ENCODE measurements around the gene GPR156.
"Not testable (repeated sequence)": the region's sequence is repeated elsewhere in the genome, so short reads cannot be mapped to it uniquely, and the experiment has no call there.

Gene GPR156

GRCh38 chr3:120284747-120285507 is at the start of gene GPR156:
GPR156 (minus strand) TSS chr3:120285222; CDS start chr3:120244098, 41,124 bp downstream.
- DNase-seq (ENCODE audit: low read depth in 1 of 2, low spot score in 1 of 2) = no peak

GRCh38 chr3:120332646-120333045 is 47.6 kb upstream of the GPR156 start:
- no peak for DNase-seq (ENCODE audit: low read depth in 1 of 2, low spot score in 1 of 2)

- DNase-seq (ENCODE audit: low read depth in 1 of 2, low spot score in 1 of 2) = no peak
Measured at GRCh38 chr3:120331076-120331475, 46.1 kb upstream of the GPR156 start.

GRCh38 chr3:120326784-120327183 is 41.8 kb upstream of the GPR156 start:
- DNase-seq (ENCODE audit: low read depth in 1 of 2, low spot score in 1 of 2) = no peak

- DNase-seq (ENCODE audit: low read depth in 1 of 2, low spot score in 1 of 2) = no peak
Measured at GRCh38 chr3:120324190-120324589, 39.2 kb upstream of the GPR156 start.

- DNase-seq (ENCODE audit: low read depth in 1 of 2, low spot score in 1 of 2) = not testable (repeated sequence)
Measured at GRCh38 chr3:120323761-120324160, 38.7 kb upstream of the GPR156 start.

- no peak for DNase-seq (ENCODE audit: low read depth in 1 of 2, low spot score in 1 of 2)
Measured at GRCh38 chr3:120311863-120312794, 27.1 kb upstream of the GPR156 start.

GRCh38 chr3:120306519-120307455 is 21.8 kb upstream of the GPR156 start:
- DNase-seq (ENCODE audit: low read depth in 1 of 2, low spot score in 1 of 2) = no peak

- no peak for DNase-seq (ENCODE audit: low read depth in 1 of 2, low spot score in 1 of 2)
Measured at GRCh38 chr3:120304616-120305015, 19.6 kb upstream of the GPR156 start.

- DNase-seq (ENCODE audit: low read depth in 1 of 2, low spot score in 1 of 2) = no peak
Measured at GRCh38 chr3:120302361-120302760, 17.3 kb upstream of the GPR156 start.

- DNase-seq (ENCODE audit: low read depth in 1 of 2, low spot score in 1 of 2) = no peak
Measured at GRCh38 chr3:120300971-120301370, 15.9 kb upstream of the GPR156 start.

GRCh38 chr3:120299403-120299802 is 14.4 kb upstream of the GPR156 start:
- DNase-seq (ENCODE audit: low read depth in 1 of 2, low spot score in 1 of 2) = no peak

- no peak for DNase-seq (ENCODE audit: low read depth in 1 of 2, low spot score in 1 of 2)
Measured at GRCh38 chr3:120298996-120299395, 14.0 kb upstream of the GPR156 start.

- DNase-seq (ENCODE audit: low read depth in 1 of 2, low spot score in 1 of 2) = not testable (repeated sequence)
Measured at GRCh38 chr3:120291552-120291951, 6.5 kb upstream of the GPR156 start.

GRCh38 chr3:120289636-120290035 is 4.6 kb upstream of the GPR156 start:
- no peak for DNase-seq (ENCODE audit: low read depth in 1 of 2, low spot score in 1 of 2)

- no peak for DNase-seq (ENCODE audit: low read depth in 1 of 2, low spot score in 1 of 2)
Measured at GRCh38 chr3:120286465-120286864, 1.4 kb upstream of the GPR156 start.

- DNase-seq (ENCODE audit: low read depth in 1 of 2, low spot score in 1 of 2) = no peak
Measured at GRCh38 chr3:120285508-120285841, 453 bp upstream of the GPR156 start.

GRCh38 chr3:120281261-120281660 is 3.8 kb downstream of the GPR156 start:
- no peak for DNase-seq (ENCODE audit: low read depth in 1 of 2, low spot score in 1 of 2)

- DNase-seq (ENCODE audit: low read depth in 1 of 2, low spot score in 1 of 2) = no peak
Measured at GRCh38 chr3:120280566-120280965, 4.5 kb downstream of the GPR156 start.

- DNase-seq (ENCODE audit: low read depth in 1 of 2, low spot score in 1 of 2) = no peak
Measured at GRCh38 chr3:120280026-120280425, 5.0 kb downstream of the GPR156 start.

GRCh38 chr3:120276767-120277166 is 8.3 kb downstream of the GPR156 start:
- DNase-seq (ENCODE audit: low read depth in 1 of 2, low spot score in 1 of 2) = no peak

Data from activated T-helper 1 cell treated with anti-CD3 and anti-CD28 coated beads, Interleukin-2, amount 50 U/mL, for 16 hours (primary cell).